ENCODE results near the gene AP1S1. TPM values are rescaled to one million over a fixed set of nuclear protein-coding genes. Genes with fewer than 3 reads are reported as not detected.

Gene AP1S1
- total and polyA plus RNA-seq, 2 donors (not counting 3 experiments of a cell fraction or from before 2014, with no cell fraction given), result 93.3 to 106 TPM

- H3K4me2 ChIP-seq (ENCODE audit: insufficient read depth, low read length), result no peak overlapping the region
- TF ChIP-seq FOS (IDR thresholded peaks at IDR 0.05; ENCODE audit: borderline replicate concordance, insufficient read depth, low read length) (no peak), POLR2A (IDR thresholded peaks at IDR 0.05; ENCODE audit: low read depth, low read length) (no peak), MYC (IDR thresholded peaks at IDR 0.05; ENCODE audit: low read depth, low read length) (no peak), POLR2AphosphoS5 (IDR thresholded peaks at IDR 0.05; ENCODE audit: insufficient read depth, low read depth, low read length) (no peak), JUN (IDR thresholded peaks at IDR 0.05; ENCODE audit: borderline replicate concordance, insufficient read depth, insufficient read length, low read depth) (no peak)
- ChIA-PET POLR2A (interaction anchor here (0.8 to 3.6 kb wide), 4 partner anchors 11 to 21 kb away, joined by 3 to 15 read pairs (median 4); no protein-coding TSS in a partner anchor), CTCF (interaction anchor here (3.5 kb wide), 1 partner anchor 25 kb away, joined by 14 read pairs; no protein-coding TSS in a partner anchor)
- BruUV-seq (replicated peaks), result no TSS peak
- no peak overlapping the region for H2AFZ ChIP-seq (ENCODE audit: low read depth, low read length)
- no peaks in the 10 kb centered on the region for H3K9me1 ChIP-seq (replicated peaks; ENCODE audit: control insufficient read depth, extremely low read depth, insufficient read depth, low read length)
- no peaks in the 10 kb centered on the region for H3K27me3 ChIP-seq (ENCODE audit: control insufficient read depth in 2 of 2, insufficient read depth in 2 of 2, low read length in 2 of 2)
- FAIRE-seq, result no peak
- intact Hi-C loops (cut with micrococcal nuclease) (loop anchor here (10.0 kb wide), 1 partner anchor 1015 kb away; the partner anchor contains the start of genes AP4M1 and MCM7), dilution Hi-C loops (cut with MboI; ENCODE audit: extremely low pct_ligation_motif_present, low sequenced_read_pairs) (no loop called here)
- H4K20me1 ChIP-seq (replicated peaks; ENCODE audit: control insufficient read depth, extremely low read depth, insufficient read depth, low read length), result no peaks in the 10 kb centered on the region
- peak; percentile 37 for DNase-seq (ENCODE audit: low read depth, low spot score)
- no peaks in the 10 kb centered on the region for H3K36me3 ChIP-seq (ENCODE audit: control insufficient read depth in 2 of 2, extremely low read depth in 1 of 2, insufficient read depth in 2 of 2, low read length in 2 of 2)
- peaks cover 64% of the 10 kb centered on the region for H3K4me1 ChIP-seq (ENCODE audit: control insufficient read depth, extremely low read depth, insufficient read depth, low read length)
- peak overlapping the region; percentile 83 for H3K27ac ChIP-seq (ENCODE audit: insufficient read depth, low read depth, low read length)
- H3K79me2 ChIP-seq (ENCODE audit: control insufficient read depth, insufficient read depth, low read length), result peaks cover 13% of the 10 kb centered on the region
- H3K9me3 ChIP-seq (replicated peaks; ENCODE audit: control insufficient read depth, insufficient read depth, low read length), result no peaks in the 10 kb centered on the region
- no peak overlapping the region for H3K9ac ChIP-seq (replicated peaks; ENCODE audit: extremely low read depth, insufficient read depth, low read length)
- no peak overlapping the region for H3K4me3 ChIP-seq (replicated peaks in 1 of 3; ENCODE audit: insufficient read depth in 1 of 3, low read depth in 1 of 3, low read length in 3 of 3)
These were observed 34.4 kb upstream of the AP1S1 start for GRCh38 chr7:101119876-101120275.

DNA sequence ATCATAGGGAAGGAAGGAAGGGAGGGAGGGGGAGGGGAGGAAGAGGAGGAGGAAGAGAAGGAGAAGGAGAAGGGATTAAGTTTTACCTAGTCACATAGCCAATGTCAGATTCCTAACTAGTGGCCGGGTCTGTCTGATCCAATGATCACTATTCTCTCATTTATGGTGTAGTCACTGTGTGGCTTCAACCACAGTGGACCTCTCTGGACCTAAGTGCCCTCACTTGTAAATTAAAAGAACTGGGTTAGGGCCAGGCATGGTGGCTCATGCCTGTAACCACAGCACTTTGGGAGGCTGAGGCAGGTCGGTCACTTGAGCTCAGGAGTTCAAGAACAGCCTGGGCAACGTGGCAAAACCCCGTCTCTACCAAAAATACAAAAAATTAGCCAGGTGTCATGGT is 34.0 kb upstream of the AP1S1 start:
- ChIA-PET POLR2A (interaction anchor here (0.7 to 1.4 kb wide), 5 partner anchors 9 to 21 kb away, joined by 3 to 11 read pairs (median 5); no protein-coding TSS in a partner anchor), CTCF (interaction anchor here (3.5 kb wide), 1 partner anchor 25 kb away, joined by 14 read pairs; no protein-coding TSS in a partner anchor)
- DNase-seq (ENCODE audit: low read depth, low spot score), result no peak
- H3K27ac ChIP-seq (ENCODE audit: insufficient read depth, low read depth, low read length), result peak overlapping the region; percentile 83
- no peak overlapping the region for H3K9ac ChIP-seq (replicated peaks; ENCODE audit: extremely low read depth, insufficient read depth, low read length)
- H3K36me3 ChIP-seq (ENCODE audit: control insufficient read depth in 2 of 2, extremely low read depth in 1 of 2, insufficient read depth in 2 of 2, low read length in 2 of 2), result no peaks in the 10 kb centered on the region
- no peaks in the 10 kb centered on the region for H3K9me3 ChIP-seq (replicated peaks; ENCODE audit: control insufficient read depth, insufficient read depth, low read length)
- H3K4me2 ChIP-seq (ENCODE audit: insufficient read depth, low read length), result no peak overlapping the region
- no peak overlapping the region for H2AFZ ChIP-seq (ENCODE audit: low read depth, low read length)
- no peak for FAIRE-seq
- TF ChIP-seq POLR2AphosphoS5 (IDR thresholded peaks at IDR 0.05; ENCODE audit: insufficient read depth, low read depth, low read length) (no peak), JUN (IDR thresholded peaks at IDR 0.05; ENCODE audit: borderline replicate concordance, insufficient read depth, insufficient read length, low read depth) (no peak), POLR2A (IDR thresholded peaks at IDR 0.05; ENCODE audit: low read depth, low read length) (no peak), CTCF (IDR thresholded peaks at IDR 0.05; ENCODE audit: extremely low read depth in 1 of 2, insufficient read depth in 1 of 2, low read depth in 1 of 2, low read length in 2 of 2) (no peak), MAX (IDR thresholded peaks at IDR 0.05; ENCODE audit: insufficient read depth, insufficient read length) (no peak), GATA2 (IDR thresholded peaks at IDR 0.05; ENCODE audit: insufficient read depth, insufficient read length, low read depth, low read length) (no peak), EZH2 (IDR thresholded peaks at IDR 0.05; ENCODE audit: borderline replicate concordance, low read depth, low read length, severe bottlenecking) (no peak), MYC (IDR thresholded peaks at IDR 0.05; ENCODE audit: low read depth, low read length) (no peak), FOS (IDR thresholded peaks at IDR 0.05; ENCODE audit: borderline replicate concordance, insufficient read depth, low read length) (no peak)
- no TSS peak for BruUV-seq (replicated peaks)
- H3K27me3 ChIP-seq (ENCODE audit: control insufficient read depth in 2 of 2, insufficient read depth in 2 of 2, low read length in 2 of 2), result no peaks in the 10 kb centered on the region
- peaks cover 14% of the 10 kb centered on the region for H3K79me2 ChIP-seq (ENCODE audit: control insufficient read depth, insufficient read depth, low read length)
- no peaks in the 10 kb centered on the region for H4K20me1 ChIP-seq (replicated peaks; ENCODE audit: control insufficient read depth, extremely low read depth, insufficient read depth, low read length)
- H3K4me1 ChIP-seq (ENCODE audit: control insufficient read depth, extremely low read depth, insufficient read depth, low read length), result peaks cover 69% of the 10 kb centered on the region
- dilution Hi-C loops (cut with MboI; ENCODE audit: extremely low pct_ligation_motif_present, low sequenced_read_pairs), result no loop called here
- no peak overlapping the region for H3K4me3 ChIP-seq (replicated peaks in 1 of 3; ENCODE audit: insufficient read depth in 1 of 3, low read depth in 1 of 3, low read length in 3 of 3)
- no peaks in the 10 kb centered on the region for H3K9me1 ChIP-seq (replicated peaks; ENCODE audit: control insufficient read depth, extremely low read depth, insufficient read depth, low read length)
- intact Hi-C loops (cut with micrococcal nuclease), result loop anchor here (10.0 kb wide), 1 partner anchor 1016 kb away; the partner anchor contains the start of genes AP4M1 and MCM7

All from endothelial cell of umbilical vein (primary cell).